ENCODE results near the gene ATP10B. TPM values are rescaled to one million over a fixed set of nuclear protein-coding genes. Genes with fewer than 3 reads are reported as not detected.

Gene ATP10B
- total RNA-seq, 2 donors from 2014 or later = 0.99 TPM; not detected in 1

GRCh38 chr5:160749682-160750081 lies 102.3 kb downstream of the ATP10B start:
- no peaks in the 10 kb centered on the region for H3K9me3 ChIP-seq
- H3K4me1 ChIP-seq (ENCODE audit: control insufficient read depth in 1 of 2, low read depth in 2 of 2) = no peaks in the 10 kb centered on the region
- no peak for TF ChIP-seq CTCF (IDR thresholded peaks at IDR 0.05)
- DNase-seq (ENCODE audit: low spot score) (no peak), ATAC-seq (ENCODE audit: insufficient number of reproducible peaks, low FRiP score, low read depth) (no peak)
- H3K4me3 ChIP-seq = no peak overlapping the region
- H3K27ac ChIP-seq = no peak overlapping the region
- no peaks in the 10 kb centered on the region for H3K36me3 ChIP-seq
- no peaks in the 10 kb centered on the region for H3K27me3 ChIP-seq (replicated peaks; ENCODE audit: insufficient read depth)

GRCh38 chr5:160749026-160749425 lies 103.0 kb downstream of the ATP10B start:
- DNase-seq (ENCODE audit: low spot score) = no peak
- no peaks in the 10 kb centered on the region for H3K4me1 ChIP-seq (ENCODE audit: control insufficient read depth in 1 of 2, low read depth in 2 of 2)
- no peak overlapping the region for H3K27ac ChIP-seq
- H3K36me3 ChIP-seq = no peaks in the 10 kb centered on the region
- no peak for ATAC-seq (ENCODE audit: insufficient number of reproducible peaks, low FRiP score, low read depth)
- H3K9me3 ChIP-seq = no peaks in the 10 kb centered on the region
- H3K4me3 ChIP-seq = no peak overlapping the region
- H3K27me3 ChIP-seq (replicated peaks; ENCODE audit: insufficient read depth) = no peaks in the 10 kb centered on the region
- no peak for TF ChIP-seq CTCF (IDR thresholded peaks at IDR 0.05)

- Histone ChIP-seq H3K4me1 (ENCODE audit: control insufficient read depth in 1 of 2, low read depth in 2 of 2) (no peaks in the 10 kb centered on the region), H3K27ac (no peak overlapping the region), H3K36me3 (no peaks in the 10 kb centered on the region), H3K4me3 (no peak overlapping the region), H3K27me3 (replicated peaks; ENCODE audit: insufficient read depth) (no peaks in the 10 kb centered on the region), H3K9me3 (no peaks in the 10 kb centered on the region)
- DNase-seq (ENCODE audit: low spot score) = no peak
- no peak for TF ChIP-seq CTCF (IDR thresholded peaks at IDR 0.05)
- ATAC-seq (ENCODE audit: insufficient number of reproducible peaks, low FRiP score, low read depth) = no peak
Measured at GRCh38 chr5:160747987-160748386, 104.0 kb downstream of the ATP10B start.

- Histone ChIP-seq H3K9me3 (no peaks in the 10 kb centered on the region), H3K4me3 (no peak overlapping the region), H3K27ac (no peak overlapping the region), H3K4me1 (ENCODE audit: control insufficient read depth in 1 of 2, low read depth in 2 of 2) (no peaks in the 10 kb centered on the region), H3K27me3 (replicated peaks; ENCODE audit: insufficient read depth) (no peaks in the 10 kb centered on the region), H3K36me3 (no peaks in the 10 kb centered on the region)
- DNase-seq (ENCODE audit: low spot score) (no peak), ATAC-seq (ENCODE audit: insufficient number of reproducible peaks, low FRiP score, low read depth) (no peak)
- TF ChIP-seq CTCF (IDR thresholded peaks at IDR 0.05) = no peak
Measured at GRCh38 chr5:160747559-160747958, 104.5 kb downstream of the ATP10B start.

GRCh38 chr5:160744268-160745101 lies 107.5 kb downstream of the ATP10B start:
- no peak for TF ChIP-seq CTCF (IDR thresholded peaks at IDR 0.05)
- no peaks in the 10 kb centered on the region for H3K36me3 ChIP-seq
- ATAC-seq (ENCODE audit: insufficient number of reproducible peaks, low FRiP score, low read depth) (no peak), DNase-seq (ENCODE audit: low spot score) (no peak)
- H3K27me3 ChIP-seq (replicated peaks; ENCODE audit: insufficient read depth) = no peaks in the 10 kb centered on the region
- no peaks in the 10 kb centered on the region for H3K4me1 ChIP-seq (ENCODE audit: control insufficient read depth in 1 of 2, low read depth in 2 of 2)
- no peaks in the 10 kb centered on the region for H3K9me3 ChIP-seq
- H3K4me3 ChIP-seq = no peak overlapping the region
- no peak overlapping the region for H3K27ac ChIP-seq

All from thoracic aorta (tissue), 2 donors.